Activated T-cell treated with anti-CD3 and anti-CD28 coated beads for 4 hours (primary cell): Measurements from ENCODE around the gene RTP2.
"Not testable (repeated sequence)": the region's sequence is repeated elsewhere in the genome, so short reads cannot be mapped to it uniquely, and the experiment has no call there.

Source experiments
- DNase-seq: peaks from one replicate; pipeline ENCODE4 v3.0.0-alpha.2; 2020

RTP2 gene

GRCh38 chr3:187709155-187709554 lies 6.8 kb upstream of the RTP2 start:
- no peak for DNase-seq

DNA sequence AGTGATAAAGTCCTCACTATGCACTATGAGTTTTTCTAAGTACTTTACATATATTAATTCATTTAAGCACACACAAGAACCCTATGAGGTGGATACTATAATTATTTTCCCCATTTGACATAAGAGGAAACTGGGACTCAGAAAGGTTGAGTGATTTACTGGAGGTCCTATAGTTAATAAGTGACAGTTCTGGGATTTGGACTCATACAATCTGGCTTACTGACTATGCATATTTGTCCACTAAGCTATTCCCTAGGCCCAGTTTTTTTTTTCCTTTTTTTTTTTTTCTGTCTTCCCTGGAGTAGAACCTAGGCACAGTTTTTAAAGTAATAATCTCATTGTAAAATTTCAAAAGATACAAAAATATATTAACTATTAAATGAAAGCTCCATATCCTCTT lies 6.3 kb upstream of the RTP2 start:
- DNase-seq: no peak

- DNase-seq: no peak
Measured at GRCh38 chr3:187706971-187707370, 4.6 kb upstream of the RTP2 start.

- DNase-seq: no peak
Measured at GRCh38 chr3:187705164-187705563, 2.8 kb upstream of the RTP2 start.

- no peak for DNase-seq
Measured at GRCh38 chr3:187700249-187700648, 2.1 kb downstream of the RTP2 start.

DNA sequence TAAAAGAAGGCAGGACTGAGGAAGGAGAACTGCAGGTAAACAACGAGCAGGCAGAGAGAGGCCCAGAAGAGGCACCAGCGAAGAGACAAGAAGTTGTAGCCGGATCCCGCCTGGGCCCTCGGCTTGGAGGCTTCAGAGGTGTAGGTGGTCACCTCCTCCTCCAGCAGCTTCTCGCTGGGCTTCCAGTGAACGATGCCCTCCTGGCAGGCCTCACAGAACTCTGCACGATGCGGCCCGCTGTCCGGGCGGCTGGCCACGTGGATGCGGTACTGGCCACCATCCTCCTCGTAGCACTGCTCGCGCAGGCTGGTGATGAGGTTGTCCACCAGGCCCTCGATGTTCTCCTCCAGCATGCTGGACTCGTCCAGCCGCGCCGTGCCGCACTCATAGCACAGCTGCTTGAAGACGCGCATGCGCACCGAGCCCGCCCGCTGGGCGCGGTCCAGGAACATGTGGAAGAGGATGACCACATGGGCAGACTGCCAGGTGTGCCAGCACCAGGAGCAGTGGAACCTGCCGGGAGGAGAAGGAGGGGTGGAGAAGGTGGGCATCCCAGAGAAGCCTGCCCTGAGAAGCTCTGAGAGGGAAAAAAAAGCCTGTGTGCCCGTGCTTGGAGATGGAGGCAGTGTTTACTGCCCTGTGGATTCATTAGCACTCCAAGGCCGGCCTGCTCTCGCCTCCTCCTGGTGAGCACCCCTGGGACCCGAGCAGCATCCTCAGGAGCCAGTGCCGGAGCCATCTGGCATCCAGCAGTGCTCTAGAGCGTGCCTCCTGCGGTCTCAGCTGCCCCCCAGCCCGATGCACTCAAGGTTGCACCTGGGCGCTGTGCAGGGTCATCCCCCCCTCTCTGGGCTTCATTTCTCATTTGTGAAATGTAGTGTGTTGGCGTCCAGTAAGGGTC lies 3.6 kb downstream of the RTP2 start:
- DNase-seq: no peak

DNA sequence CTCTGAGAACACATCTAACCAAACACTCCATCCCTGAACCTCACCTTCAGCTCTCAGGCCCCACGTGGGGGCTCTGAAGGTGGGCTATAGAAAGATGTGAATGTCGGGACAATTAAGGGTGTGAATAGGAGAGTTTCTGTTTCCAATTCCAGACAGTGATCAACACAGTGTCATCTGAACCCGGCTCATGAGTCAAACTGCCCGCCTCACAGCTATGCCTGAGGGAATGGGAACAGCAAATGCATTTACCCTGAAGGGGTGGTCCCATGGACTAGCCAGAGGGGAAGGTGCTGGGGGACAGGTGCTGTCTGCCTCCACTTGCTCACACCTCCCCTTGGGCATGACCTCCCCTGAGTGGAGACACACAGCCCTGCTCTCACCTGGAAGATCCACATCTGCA lies 6.3 kb downstream of the RTP2 start:
- DNase-seq: no peak

- no peak for DNase-seq
Measured at GRCh38 chr3:187695449-187695848, 6.9 kb downstream of the RTP2 start.

GRCh38 chr3:187694801-187695200 lies 7.6 kb downstream of the RTP2 start:
- DNase-seq: no peak

- DNase-seq: no peak
Measured at GRCh38 chr3:187693431-187693830, 8.9 kb downstream of the RTP2 start.

DNA sequence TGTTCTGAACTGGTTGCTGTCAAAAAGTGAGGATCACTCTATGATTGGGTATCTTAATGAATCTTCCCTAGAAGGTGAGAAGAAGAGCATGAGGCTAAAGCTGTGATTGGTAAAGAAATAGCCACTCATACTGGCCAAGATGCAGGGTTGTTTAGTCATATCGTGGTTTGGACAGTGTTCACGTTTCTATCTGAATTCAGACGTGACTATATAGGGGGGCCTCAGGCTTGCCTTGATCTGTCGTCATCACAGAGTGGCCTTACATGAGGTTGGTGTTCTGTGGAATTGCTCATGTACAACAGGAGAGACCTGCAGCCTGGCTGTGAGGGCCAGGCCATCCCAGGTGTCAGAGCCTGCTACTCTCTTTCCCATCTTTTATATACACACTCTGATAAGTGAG lies 12.4 kb downstream of the RTP2 start:
- no peak for DNase-seq

DNA sequence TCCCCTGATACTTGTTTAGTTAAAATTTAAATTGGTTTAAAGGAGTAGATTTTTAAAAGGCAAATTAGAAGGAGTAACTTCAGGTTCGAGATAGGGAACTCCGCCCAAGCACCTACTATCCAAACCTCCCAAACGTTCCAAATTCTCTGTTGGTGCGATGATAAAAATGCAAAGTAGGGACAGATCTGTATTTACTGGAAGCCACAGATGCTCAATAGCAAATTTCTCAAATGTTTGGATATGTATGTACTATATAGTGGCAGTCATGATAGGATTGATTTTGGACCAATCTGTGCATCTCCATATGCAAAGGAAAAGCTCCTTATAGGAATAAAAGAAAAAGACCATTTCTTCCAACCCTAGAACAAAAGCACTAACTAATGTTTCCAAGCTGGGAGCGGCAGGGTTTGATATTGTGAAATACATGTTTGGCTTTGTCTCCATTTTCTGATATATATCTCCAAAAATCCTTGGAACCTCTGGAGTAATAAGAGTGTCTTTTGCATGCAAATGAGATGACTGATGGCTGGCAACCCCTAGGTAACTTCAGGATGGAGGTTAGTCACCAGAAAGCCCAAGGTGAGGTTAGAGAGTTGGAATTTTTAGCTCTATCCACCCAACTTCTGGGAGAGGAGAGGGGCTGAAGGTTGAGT lies 15.6 kb downstream of the RTP2 start:
- DNase-seq: no peak

GRCh38 chr3:187685948-187686347 lies 16.4 kb downstream of the RTP2 start:
- DNase-seq: no peak

GRCh38 chr3:187684880-187685279 lies 17.5 kb downstream of the RTP2 start:
- no peak for DNase-seq

DNA sequence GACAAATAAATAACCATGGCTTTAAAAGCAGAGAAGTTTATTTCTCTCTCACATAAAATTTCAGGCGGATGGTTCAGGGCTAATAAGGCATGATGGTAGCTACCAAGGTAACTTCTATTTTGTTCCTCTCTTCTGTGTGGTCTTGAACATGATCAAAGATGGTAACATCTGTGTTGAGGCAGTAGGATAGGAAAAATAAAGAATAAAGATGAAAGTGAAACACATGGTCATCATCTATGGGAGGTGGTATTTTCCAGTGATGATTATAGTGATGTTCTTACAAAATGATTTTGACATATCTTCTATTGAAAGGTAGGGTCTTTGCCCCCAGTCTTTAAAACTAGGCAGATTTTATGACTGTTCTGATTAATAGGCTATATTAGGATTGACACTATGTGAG lies 17.9 kb downstream of the RTP2 start:
- no peak for DNase-seq

GRCh38 chr3:187681756-187682155 lies 20.6 kb downstream of the RTP2 start:
- DNase-seq: not testable (repeated sequence)

DNA sequence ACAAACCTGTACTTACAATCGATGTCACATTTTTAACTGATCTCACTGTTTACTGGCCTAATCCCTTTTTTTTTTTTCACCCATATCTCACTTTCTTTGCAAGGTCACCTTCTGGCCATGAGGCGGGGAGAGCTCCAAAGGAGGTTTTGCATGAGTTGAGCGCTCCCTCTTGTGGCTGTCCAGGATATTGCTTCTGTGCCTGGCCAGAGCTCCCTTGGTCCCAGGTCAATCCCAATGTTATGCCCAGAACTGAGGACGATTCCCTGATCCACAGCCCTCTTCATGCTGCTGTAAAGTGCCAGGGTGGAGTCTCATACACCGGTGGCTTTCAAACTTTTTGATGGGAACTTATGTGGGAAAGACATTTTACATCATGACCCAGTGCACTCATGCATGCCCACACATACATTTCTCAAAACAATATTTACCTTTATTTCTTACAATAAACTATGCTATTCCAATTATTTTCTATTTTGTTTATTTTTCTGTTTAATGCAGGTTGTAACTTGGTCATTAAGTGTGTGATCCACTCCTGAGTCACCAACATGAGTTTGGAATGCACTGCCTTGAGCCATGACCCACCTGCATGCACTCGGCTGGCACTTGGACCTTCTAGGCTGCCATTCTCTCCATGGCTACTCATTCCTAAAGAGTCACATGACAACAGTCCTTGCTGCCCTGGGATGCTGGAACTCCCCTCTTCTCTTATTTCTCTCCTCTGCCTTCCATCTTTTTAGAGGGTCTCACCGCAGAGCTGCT lies 22.5 kb downstream of the RTP2 start:
- DNase-seq: peak; percentile 55

GRCh38 chr3:187678726-187679268 lies 23.6 kb downstream of the RTP2 start:
- no peak for DNase-seq

DNA sequence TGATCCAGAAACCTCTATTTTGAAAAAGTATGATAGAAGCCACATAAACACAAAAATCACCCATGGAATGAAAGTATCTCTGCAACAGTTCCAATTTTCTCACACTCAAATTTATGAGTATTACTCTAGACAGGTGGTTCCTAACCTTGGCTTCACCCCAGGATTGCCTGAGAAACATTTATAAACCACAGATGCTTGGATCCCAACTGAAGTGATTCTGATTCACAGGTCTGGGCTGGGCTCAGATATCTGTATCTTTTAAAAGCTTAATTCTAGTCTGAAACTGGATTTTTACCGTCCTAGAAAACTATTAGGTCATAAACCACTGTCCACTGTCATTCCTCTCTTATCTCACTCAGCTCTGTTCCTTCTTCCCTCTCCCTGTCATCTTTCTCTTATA lies 24.8 kb downstream of the RTP2 start:
- no peak for DNase-seq

DNA sequence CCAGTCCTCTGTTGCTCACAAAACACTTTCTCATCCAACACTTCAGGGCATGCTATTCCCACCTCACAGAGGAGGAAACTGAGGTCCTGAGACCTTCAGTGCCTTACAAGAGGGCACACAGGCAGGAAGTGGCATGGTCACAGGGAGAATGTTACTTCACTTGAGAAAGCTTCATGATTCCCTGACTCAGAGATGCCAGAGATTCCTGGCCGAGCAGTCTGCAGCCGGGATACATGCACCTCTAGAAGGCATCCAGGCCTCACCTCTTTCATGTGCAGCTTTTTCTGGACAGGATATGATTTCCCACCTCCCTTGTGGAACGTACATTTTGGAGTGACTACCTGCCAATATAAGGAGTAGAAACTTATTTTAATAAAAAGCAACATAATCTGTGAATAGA lies 29.3 kb downstream of the RTP2 start:
- DNase-seq: no peak

GRCh38 chr3:187669675-187670504 lies 32.5 kb downstream of the RTP2 start, which contains the start of gene SST:
Gene SST (minus strand): TSS chr3:187670394. CDS start chr3:187670291, 103 bp downstream.
- no peak for DNase-seq

DNA sequence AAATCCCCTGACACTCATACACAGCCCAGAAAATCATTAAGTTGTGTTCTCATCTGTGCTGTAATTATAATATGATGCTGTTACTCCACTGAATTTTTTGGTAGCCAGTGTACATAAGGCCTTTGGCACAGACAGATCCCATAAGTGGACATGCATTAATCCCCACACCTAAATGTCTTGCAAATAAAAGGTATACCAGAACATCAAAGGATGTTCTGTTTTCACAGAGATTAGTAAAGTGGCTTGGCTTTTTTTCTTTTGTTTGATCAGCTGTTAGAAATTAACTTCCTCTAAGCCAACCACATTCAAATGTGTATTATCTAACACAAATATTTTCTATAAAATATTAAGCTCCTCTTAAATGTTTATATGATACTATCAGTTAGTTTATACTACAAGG lies 34.8 kb downstream of the RTP2 start:
- DNase-seq: no peak
